Stimulated activated naive CD4-positive, alpha-beta T cell (primary cell): ENCODE measurements around the gene SHE.

Experiments
- DNase-seq, 6 experiments: peaks; one replicate each; lab custom pipeline; 2025; lab: John Stamatoyannopoulos, UW

The SHE gene

GRCh38 chr1:154446292-154446691, 55.9 kb downstream of the SHE start:
- no peak for DNase-seq

- DNase-seq: no peak
Measured at GRCh38 chr1:154445040-154445472, 57.2 kb downstream of the SHE start.

- no peak for DNase-seq
Measured at GRCh38 chr1:154443274-154444013, 58.8 kb downstream of the SHE start.

- no peak for DNase-seq
Measured at GRCh38 chr1:154442006-154442740, 60.0 kb downstream of the SHE start.

- peak in 5 of 6 experiments; percentile 3 to 53 (median 44) for DNase-seq
Measured at GRCh38 chr1:154441241-154441888, 60.8 kb downstream of the SHE start.

- DNase-seq: no peak
Measured at GRCh38 chr1:154440036-154440804, 62.0 kb downstream of the SHE start.

- DNase-seq: no peak
Measured at GRCh38 chr1:154436433-154436832, 65.8 kb downstream of the SHE start.

GRCh38 chr1:154435599-154436200, 66.5 kb downstream of the SHE start:
- DNase-seq: no peak

- no peak for DNase-seq
Measured at GRCh38 chr1:154434346-154435085, 67.7 kb downstream of the SHE start.

- no peak for DNase-seq
Measured at GRCh38 chr1:154433161-154433764, 68.9 kb downstream of the SHE start.

GRCh38 chr1:154431586-154432373, 70.4 kb downstream of the SHE start:
- DNase-seq: no peak

GRCh38 chr1:154430903-154431302, 71.3 kb downstream of the SHE start:
- no peak for DNase-seq

- DNase-seq: no peak
Measured at GRCh38 chr1:154429841-154430611, 72.2 kb downstream of the SHE start.
